IPS DF 19.7 (cell line): Measurements from ENCODE around the gene EPHB1.
"Not testable (repeated sequence)": the region's sequence is repeated elsewhere in the genome, so short reads cannot be mapped to it uniquely, and the experiment has no call there.

Experiments used
- DNase-seq: peaks from one replicate; pipeline ENCODE4 v3.0.0-alpha.2; 2013; ENCODE audit warnings: low read depth, low spot score

The EPHB1 gene

DNA sequence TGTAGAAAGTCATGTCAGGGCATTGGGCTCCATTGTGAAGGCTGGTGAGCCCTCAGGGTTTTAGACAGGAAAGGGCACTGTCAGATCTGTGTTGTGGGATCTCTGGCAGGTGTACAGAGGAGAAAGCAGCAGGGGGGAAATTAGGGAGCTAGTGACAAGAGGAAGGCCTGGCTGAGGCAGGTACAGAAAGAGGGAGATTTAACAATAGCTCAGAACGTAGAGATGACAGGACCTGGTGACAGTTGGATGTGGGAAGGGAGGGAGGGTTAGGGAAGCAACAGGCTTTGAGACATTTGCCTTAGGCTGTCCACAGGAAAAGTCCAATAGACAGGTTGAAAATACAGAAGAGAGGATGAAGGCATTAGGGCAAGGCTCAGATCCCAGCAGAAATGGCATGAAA is 288.1 kb downstream of the EPHB1 start:
- DNase-seq: no peak

DNA sequence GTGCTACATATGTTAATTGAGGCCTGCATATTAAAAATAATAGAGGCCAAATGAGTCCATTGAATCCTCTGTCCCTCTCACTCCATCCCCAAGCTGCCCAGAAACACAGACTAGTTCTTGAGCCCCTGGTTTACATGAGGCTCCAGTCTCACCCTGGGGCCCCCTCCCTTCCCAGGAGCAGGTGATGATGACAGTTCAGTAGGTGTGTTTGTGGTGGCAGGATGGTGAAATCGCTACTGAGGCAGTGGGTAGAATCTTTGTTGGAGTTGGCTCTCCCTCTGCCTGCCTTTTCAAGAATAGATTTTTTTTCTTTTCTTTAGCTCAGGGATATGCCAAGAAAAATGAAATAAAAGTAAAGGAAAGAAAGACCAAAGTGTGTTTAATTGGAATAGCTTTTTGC is 288.7 kb downstream of the EPHB1 start:
- no peak for DNase-seq

DNA sequence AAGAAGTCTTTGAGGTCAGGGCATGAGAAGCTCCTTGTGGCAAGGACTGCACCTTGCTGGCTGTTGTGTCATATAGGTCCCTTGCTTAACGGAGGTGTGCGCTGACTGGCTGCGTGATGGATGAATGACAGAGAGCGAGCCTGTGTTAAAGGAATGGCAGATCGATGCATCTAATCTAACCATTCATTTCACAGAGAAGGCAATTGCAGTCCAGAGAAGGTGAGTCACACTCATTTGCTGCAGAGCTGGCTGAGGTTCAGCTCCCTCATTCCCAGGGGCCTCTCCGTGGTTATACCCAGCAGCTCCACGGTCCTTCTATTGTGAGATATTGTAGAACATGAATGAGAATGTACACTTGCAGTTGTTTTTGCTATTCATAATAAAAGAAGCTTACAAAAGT is 289.3 kb downstream of the EPHB1 start:
- DNase-seq: no peak

DNA sequence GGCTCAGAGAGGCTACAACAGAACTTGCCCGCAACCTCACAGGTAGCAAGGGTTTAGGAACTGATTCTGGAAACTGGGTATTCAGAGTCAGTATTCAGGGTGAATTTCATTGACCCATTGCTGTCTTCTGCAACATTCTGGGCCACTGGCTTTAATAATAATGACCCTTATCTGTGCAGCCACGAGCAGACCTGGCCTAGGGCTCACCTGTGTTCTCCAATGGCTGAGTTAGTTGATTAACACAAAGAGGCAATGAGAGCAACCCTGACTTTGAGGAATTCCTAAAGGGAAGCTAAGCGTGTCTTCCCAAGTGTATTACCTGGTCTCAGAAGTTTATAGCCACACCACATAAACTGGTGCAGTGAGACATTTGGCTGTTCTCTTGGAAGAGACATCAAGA is 289.9 kb downstream of the EPHB1 start:
- DNase-seq: no peak

DNA sequence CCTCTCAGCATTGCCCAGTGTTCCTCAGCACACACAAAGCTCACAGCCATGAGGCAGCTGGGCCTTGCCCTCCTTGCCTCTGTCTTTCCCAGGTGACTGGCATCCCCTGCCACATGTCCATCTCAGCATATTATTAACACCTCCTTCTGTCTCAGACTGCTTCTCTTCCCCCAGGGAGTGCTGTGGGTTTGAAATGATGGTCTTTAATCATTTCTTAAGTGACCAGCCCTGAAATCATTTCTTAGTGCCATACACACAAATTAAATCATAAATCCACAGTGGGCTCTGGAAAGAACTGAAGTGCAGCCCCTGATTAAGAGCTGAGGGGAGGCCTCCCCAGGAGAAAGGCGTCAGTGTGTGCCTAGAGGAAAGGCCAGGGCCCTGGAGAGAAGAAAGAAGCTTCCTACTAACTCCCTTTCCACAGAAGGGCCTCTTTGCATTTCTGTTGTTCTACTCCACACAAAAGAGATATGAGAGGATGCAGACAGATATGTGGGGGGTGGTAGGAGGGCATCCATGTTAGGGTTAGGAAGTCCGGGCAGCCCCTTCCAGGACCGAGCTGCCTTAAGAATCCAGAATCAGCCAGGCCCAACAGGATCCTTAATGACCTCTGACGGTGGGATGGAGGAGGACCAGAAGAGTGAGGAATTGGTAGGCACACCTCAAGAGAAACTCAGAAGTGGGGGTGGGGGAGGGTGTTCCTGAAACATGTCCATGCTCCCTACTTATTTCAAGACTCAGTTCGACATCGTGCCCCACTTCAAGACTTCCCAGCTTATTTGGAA is 290.8 kb downstream of the EPHB1 start:
- DNase-seq: no peak

DNA sequence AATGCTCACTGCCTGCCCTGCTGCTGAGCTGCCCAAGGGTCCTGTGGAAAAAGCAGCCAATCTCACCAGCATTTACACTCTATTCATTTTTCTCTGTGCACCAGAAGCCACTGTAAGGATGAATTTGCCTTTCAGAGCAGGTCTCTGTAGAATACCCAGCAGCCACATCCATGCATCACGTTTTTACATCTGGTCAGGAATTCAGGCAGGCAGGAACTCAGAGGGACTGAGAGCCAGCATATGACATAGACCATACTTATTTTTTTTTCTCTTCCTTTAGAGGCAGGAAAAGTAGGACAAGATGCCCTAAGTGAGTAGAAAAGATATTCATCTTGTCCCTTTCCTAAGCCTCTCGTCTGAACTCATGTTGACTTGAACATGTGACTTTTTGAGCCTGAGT is 292.7 kb downstream of the EPHB1 start:
- DNase-seq: no peak

DNA sequence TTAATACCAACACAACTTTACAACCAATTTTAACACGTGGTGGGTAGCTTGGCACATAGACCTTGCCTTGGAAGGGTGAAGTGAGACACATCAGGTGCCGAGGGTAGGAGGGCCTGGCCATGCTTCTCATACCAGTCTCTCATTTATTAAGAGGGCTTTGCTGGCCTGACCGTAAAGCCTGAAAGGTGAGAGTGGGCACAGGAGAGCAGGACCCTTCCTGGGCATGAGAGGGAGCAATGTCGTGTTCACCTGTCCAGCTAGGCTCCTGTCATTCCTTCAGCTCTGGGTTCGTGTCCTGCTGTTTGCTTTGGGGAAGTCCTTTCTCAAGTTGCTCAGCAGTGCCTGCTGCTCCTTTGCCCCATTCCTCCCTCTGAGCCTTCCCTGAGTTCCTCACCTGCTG is 294.4 kb downstream of the EPHB1 start:
- no peak for DNase-seq

DNA sequence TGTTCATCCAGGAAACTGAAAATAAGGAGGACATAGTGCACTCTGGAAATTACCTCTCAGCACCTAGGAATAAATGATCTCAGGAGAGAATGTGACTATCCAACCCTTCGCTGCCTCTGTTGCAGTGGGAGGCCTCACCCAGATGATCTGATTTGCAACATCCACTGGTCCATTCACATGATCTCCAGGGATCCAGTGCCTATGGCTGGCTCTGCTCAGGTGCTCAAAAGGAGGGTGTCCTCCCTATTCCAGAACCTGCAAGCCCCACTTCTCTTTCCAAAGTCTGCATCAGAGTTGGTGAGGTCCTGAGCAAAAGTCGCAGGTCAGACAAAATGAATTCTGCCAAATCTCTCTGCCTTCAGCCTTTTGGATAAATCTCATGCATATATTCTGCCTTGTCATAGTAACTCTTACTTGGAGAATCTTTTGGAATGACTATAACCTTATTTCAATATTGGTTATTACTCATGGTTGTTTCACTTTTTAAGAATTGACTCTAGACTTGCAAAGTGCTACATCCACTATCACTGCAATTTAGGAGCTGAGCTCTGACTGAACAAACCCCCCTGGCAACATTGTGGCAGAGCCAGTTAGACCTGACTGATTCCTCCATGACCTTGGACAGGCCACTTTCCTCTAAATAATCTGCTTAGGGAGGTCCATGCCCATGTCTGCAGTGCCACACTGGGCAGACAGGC is 295.1 kb downstream of the EPHB1 start:
- DNase-seq: no peak

DNA sequence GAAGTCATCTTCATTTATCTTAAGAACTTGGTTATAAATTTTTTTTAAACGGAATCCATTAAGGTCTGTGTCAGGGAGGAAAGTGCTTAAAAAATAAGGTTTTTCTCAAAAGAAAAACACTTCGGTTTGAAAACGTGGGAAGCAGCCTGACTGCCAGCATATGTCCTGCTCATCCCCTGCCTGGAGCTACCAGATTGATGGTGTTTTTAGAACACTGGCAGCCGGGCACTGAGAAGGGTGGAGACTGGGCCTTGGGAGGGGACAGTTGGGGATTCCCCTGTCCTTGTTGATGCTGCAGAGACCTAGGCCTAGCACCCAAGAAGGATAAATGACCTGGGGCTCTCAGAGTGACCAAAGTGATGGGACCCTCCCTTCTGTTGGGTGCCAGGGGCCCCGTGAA is 296.9 kb downstream of the EPHB1 start:
- DNase-seq: no peak

DNA sequence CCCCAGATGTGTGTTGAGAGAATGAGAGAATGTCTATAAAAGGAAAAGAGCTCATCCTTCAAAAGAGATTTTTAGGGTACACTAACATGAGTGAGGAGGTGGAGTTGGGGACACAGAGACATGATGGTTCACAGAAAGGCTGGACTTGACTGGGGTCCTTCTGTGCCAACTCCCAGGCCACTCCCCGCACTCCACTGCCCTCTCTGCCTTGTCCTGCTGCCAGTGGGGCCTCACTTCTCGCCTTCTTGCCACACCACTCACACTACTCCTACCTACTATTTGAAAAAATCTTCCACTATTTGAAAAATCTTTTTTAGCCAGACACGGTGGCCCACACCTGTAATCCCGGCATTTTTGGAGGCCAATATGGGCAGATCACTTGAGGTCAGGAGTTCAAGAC is 298.1 kb downstream of the EPHB1 start:
- no peak for DNase-seq

DNA sequence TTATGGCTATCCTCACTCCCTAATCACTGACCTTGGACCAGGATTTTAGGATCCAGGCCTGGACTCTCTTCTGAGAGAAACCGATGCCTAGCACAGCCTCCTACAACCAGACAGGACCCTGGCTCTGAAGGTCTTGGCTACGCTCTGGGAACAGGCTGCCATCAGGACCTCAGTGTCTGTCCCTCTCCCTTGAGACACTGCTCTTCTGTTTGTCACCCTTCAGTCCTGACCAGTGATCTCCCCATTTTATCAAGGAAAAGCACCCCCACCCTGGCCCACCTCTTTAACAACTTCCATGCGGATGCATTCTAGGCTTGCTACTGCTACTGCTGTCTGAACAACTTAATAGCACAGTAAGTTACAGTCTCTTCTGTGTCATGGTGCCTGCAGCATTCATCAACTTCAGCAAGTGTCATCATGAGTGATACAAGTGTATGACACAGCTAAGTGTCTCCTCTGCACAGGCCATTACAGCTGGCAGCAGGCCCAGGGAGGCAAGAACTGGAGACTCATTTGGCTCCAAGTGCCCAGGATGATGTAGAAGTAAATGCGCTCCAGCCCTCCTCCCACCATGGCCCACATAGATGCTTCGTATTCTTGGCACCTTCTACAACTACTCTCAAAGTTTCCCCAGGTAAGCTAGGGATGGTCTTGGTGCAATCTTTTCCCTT is 302.4 kb downstream of the EPHB1 start:
- DNase-seq: no peak

DNA sequence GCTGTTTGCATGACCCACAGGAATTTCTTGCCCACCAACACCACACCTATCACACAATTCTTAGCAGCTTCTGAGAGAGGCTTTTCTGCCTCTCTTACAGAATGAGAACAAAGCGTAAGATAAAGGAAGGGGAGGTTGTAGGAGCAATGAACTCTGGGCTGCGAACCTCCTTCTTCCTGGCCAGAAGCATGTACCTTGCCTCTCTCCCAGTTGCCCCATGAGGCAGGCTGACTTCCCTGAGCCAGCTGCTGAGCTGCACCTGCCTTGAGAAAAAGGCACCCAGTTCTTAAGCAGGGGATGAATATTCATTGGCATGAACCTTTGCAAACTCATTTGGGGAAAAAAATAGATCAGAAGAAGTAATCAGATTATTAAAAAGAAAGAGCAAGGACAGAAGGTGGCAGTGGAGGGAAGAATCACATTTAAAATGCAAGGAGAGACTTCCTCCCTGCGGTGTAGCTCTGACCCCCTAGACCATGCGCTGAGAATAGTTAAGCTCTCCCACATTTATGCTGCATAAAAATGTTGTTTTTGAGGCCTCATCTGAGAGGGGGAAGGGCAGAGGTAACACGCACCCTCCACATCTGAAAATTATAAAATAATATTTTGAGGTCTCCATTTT is 304.8 kb downstream of the EPHB1 start:
- DNase-seq: no peak

DNA sequence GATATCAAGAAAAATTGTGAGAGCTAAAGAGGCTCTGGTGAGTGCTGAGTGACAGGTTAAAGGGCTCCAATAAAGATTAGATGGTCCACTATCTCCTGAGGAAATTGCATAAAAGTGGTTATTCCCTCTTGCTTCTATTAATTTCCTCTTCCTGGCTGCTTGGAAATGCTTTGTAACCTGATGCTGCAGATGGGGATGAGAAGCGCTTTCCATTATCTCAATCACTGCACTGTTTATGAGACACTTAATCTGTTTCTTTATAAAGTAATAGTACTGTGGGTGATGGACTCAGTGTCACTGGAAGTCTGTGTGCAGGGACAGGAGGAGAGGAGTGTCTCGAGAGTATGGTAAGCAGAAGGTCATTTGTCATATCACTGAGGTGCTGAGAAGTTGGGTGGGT is 305.3 kb downstream of the EPHB1 start:
- DNase-seq: no peak

DNA sequence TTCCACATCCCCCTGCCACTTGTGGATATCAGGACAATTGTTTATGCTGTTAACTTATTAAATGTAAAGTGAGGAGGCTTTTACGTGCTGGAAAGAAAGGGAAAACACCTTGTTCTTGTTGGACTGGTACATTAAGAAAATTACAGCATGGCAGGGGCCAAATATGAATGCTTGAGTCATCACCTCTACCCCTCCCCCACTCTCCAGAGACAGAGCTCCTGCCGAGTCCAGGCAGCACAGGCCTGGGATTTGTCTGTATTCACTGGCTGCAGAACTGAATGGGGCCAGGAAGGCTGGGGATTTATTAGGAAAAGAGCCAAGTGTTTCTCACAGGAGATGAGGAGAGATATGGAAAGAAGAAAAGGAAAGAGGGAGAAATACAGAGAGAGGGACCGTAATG is 308.9 kb downstream of the EPHB1 start:
- DNase-seq: no peak

DNA sequence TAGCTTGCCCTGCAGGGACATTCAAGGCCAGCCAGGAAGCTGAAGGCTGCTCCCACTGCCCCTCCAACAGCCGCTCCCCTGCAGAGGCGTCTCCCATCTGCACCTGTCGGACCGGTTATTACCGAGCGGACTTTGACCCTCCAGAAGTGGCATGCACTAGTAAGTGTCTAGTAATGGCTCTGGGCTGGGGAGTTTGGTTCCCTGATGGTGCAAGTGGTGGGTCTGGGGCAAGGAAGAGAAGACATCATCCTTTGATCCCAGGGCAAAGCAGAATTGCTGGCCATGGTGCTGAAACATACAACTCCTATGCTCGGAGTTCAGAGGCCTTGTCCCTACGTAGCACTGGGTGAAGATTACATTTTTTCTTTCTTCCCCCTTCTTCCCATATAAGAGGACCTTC is 311.4 kb downstream of the EPHB1 start:
- DNase-seq: peak; percentile 5

DNA sequence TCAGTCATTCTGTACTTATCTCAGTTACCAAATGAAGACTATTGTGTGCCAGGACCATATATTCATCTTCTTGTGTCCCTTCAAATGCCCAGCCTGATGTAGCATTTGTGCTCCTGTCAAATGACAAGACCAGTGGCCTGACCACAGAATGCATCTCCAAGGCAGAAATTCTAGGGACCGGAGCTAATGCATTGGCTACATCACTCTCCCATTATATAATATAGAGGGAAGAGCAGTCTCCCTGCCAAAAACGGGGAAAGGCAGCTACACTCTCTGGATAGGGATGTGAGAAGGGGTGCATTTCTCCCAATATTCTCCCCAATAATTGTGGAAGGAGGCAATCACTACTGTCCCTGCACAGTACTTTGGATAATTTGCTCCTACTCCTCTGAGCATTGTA is 312.0 kb downstream of the EPHB1 start:
- DNase-seq: no peak

DNA sequence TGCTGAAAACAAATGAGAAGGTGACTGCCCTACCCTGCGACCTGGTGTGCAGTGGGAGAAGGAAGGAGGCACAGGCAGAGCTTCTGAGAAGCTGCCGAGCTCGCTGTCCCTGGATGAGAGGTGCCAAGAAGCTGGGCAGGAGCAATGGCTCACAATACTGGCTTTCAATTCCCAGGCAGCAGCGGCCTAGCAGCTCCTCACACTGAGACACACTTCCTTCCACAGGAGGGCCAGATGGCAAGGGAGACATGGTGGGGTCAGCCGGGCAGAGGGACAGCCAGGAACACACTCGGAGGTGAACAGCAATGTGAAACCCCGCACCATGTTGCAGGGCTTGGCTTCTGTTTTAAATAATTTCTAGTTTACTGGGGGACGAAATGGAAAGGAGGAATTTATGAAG is 314.6 kb downstream of the EPHB1 start:
- no peak for DNase-seq

DNA sequence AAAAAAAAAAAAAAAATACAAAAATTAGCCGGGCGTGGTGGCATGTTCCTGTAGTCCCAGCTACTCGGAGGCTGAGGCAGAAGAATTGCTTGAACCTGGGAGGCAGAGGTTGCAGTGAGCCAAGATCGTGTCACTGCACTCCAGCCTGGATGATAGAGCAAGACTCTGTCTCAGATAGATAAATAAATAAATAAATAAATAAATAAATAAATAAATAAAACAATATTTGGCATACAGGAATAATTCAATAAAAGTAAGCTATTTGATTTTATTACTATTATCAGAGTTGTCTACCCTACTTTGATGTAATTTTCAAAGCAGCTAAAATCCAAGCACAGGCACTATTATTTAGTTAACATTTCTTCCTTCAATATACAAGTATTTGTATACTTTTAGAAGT is 319.5 kb downstream of the EPHB1 start:
- DNase-seq: not testable (repeated sequence)

DNA sequence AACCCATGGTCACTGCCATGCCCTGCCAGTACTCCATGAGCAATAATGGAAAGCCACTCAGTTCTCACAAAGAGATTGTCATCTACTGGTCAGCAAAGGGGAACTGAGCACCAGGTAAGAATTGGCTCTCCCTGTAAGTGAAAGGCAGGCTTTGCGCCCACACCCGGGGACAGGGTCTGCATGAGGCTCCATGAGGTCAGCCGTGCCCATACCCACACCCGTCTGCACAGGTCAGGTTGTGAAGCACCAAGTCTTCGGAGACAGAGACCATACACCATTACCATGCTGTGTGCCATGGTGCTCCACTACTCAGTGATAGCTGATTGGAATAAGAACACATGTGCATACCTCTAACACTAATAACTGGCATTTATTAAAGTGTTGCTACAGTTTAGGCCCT is 322.9 kb downstream of the EPHB1 start:
- DNase-seq: no peak

DNA sequence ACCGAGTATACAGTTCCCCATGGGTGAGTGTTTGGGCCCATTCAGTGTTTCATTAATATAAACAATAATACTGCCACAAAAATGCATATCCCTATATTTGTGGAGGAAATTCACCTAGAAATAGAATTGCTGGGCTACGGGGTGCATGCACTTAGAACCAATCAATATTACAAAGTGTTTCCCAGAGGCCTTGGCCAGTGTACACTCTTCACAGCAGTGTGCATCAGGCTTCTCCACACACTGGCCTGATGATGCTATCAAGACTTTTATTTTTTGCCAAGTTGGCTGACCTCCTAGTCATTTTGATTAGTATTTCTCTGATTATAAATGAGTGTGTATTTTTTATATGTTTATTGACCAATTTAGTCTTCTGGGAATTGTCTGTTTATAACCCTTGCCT is 323.7 kb downstream of the EPHB1 start:
- no peak for DNase-seq

DNA sequence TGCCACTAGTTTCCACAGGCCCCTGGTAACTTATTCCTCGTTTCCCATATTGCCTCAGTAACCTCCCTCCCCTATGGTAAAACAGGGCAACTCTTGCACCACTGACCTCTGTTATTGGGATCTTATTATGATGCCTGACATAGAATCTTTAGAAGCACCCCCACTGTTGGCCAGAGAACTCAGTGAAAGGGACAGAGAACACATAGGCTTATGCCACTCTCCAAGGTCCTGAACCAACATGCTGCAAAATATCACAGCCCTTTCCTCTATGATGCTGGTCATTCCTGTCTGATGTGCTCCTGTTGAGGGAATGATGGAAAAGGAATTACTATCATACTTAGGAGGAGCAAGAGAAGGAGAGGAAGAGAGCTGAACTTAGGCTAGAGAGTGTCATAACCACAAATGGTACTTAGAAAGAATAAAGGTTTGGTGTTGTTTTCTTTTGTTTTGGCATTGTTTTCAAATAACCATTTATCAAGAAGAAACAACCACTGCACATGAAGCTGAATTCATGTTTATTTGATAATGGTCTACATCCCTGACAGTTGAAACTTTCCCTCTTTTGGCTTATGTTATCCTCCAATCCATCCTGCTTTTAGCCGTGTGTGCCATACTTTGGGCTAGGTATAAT is 330.2 kb downstream of the EPHB1 start:
- DNase-seq: peak; percentile 12

DNA sequence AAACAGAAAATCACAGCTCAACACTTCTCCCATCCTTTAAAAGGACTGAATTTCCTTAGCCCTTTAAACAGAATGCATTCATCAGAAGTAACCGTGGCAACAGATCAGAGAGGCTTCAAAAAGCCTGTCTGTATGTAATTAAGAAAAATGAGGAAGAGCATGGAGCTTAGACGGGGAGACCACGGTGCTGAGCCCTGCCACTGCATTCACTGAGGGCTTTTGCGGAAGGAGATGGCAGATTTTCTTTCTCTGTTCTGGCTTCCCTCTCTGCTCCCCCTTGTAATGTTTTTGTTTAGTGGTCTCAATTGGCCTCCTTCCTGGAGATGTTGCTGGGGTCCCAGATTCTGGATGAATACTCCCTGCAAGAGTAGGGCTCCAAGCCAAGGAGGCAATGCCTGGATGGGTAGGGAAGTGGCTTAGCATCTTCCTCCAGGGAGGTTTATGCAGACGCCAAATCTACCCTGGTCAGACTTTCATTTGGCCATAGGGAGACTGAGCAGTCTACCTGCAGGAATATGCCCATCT is 332.9 kb downstream of the EPHB1 start:
- no peak for DNase-seq
